Measurements from ENCODE around the gene SNX24. TPM values are rescaled to one million over a fixed set of nuclear protein-coding genes. Genes with fewer than 3 reads are reported as not detected.

SNX24 gene
- total and polyA plus RNA-seq, 3 donors from 2014 or later: 13.1 to 25.8 (median 23.1) TPM

GRCh38 chr5:123035360-123035917, 190.0 kb downstream of the SNX24 start:
- peak overlapping the region; percentile 71 to 76 for H3K4me3 ChIP-seq
- no peak for TF ChIP-seq CTCF (IDR thresholded peaks at IDR 0.05)
- TF ChIP-seq POLR2A (IDR thresholded peaks at IDR 0.05): no peak
- H3K27ac ChIP-seq: peak overlapping the region; percentile 45 to 85
- no peaks in the 10 kb centered on the region for H3K9me3 ChIP-seq
- intact Hi-C loops (cut with DNase I; ENCODE audit: low total_unique reads): no loop called here
- no peaks in the 10 kb centered on the region for H3K36me3 ChIP-seq (ENCODE audit: low read depth, missing control alignments)
- 7 to 11% methylated on average over 20 to 27 of the region's 27 CpGs for WGBS, 2 donors
- H3K4me1 ChIP-seq: peaks cover 5% of the 10 kb centered on the region
- H3K27me3 ChIP-seq: no peaks in the 10 kb centered on the region
- peak; percentile 69 for DNase-seq

GRCh38 chr5:123035918-123036390, 190.5 kb downstream of the SNX24 start:
- peak; percentile 56 for DNase-seq
- H3K9me3 ChIP-seq: no peaks in the 10 kb centered on the region
- peak overlapping the region; percentile 71 to 76 for H3K4me3 ChIP-seq
- intact Hi-C loops (cut with DNase I; ENCODE audit: low total_unique reads): no loop called here
- H3K36me3 ChIP-seq (ENCODE audit: low read depth, missing control alignments): no peaks in the 10 kb centered on the region
- 0% methylated on average over 9 to 26 of the region's 40 CpGs for WGBS, 2 donors
- no peak for TF ChIP-seq POLR2A (IDR thresholded peaks at IDR 0.05)
- TF ChIP-seq CTCF (IDR thresholded peaks at IDR 0.05): no peak
- H3K4me1 ChIP-seq: peaks cover 5% of the 10 kb centered on the region
- no peaks in the 10 kb centered on the region for H3K27me3 ChIP-seq
- H3K27ac ChIP-seq: peak overlapping the region; percentile 67 to 85

GRCh38 chr5:123036391-123037103, 191.1 kb downstream of the SNX24 start, which contains the start of gene PPIC:
Gene PPIC, minus strand, starts transcription at chr5:123036725. Its CDS starts 100 bp downstream, at chr5:123036625.
- intact Hi-C loops (cut with DNase I; ENCODE audit: low total_unique reads): no loop called here

GRCh38 chr5:123037104-123037418, 191.6 kb downstream of the SNX24 start:
- peak overlapping the region; percentile 71 to 76 for H3K4me3 ChIP-seq
- WGBS, 2 donors: 0% methylated on average over 8 to 11 of the region's 11 CpGs
- peak overlapping the region; percentile 67 to 85 for H3K27ac ChIP-seq
- no peaks in the 10 kb centered on the region for H3K9me3 ChIP-seq
- no peaks in the 10 kb centered on the region for H3K27me3 ChIP-seq
- H3K4me1 ChIP-seq: peaks cover 5% of the 10 kb centered on the region
- TF ChIP-seq POLR2A (IDR thresholded peaks at IDR 0.05) (no peak), CTCF (IDR thresholded peaks at IDR 0.05) (no peak)
- intact Hi-C loops (cut with DNase I; ENCODE audit: low total_unique reads): no loop called here
- no peak for DNase-seq
- no peaks in the 10 kb centered on the region for H3K36me3 ChIP-seq (ENCODE audit: low read depth, missing control alignments)

More at GRCh38 chr5:123036391-123037103, 191.1 kb downstream of the SNX24 start, which contains the start of gene PPIC:
- Histone ChIP-seq H3K4me1 (peaks cover 5% of the 10 kb centered on the region), H3K36me3 (ENCODE audit: low read depth, missing control alignments) (no peaks in the 10 kb centered on the region), H3K27me3 (no peaks in the 10 kb centered on the region), H3K4me3 (peak within 1 kb of the TSS; percentile 71 to 76), H3K9me3 (no peaks in the 10 kb centered on the region), H3K27ac (peak within 1 kb of the TSS; percentile 67 to 85)
- no peak for TF ChIP-seq CTCF (IDR thresholded peaks at IDR 0.05)
- no peak for TF ChIP-seq POLR2A (IDR thresholded peaks at IDR 0.05)
- 1 to 2% methylated on average over 9 to 77 of the region's 84 CpGs for WGBS, 2 donors
- DNase-seq: peak; percentile 90
